Mesodermal cell (in vitro differentiated cells): ENCODE results near the gene SNX27.
"Not testable (repeated sequence)": the region's sequence is repeated elsewhere in the genome, so short reads cannot be mapped to it uniquely, and the experiment has no call there.

Source experiments
- H3K27ac ChIP-seq: 2 replicates; pipeline ENCODE4 v1.7.0; 2013; ENCODE audit warnings: mild to moderate bottlenecking, low read depth, low read length, moderate library complexity; ENCODE audit not compliant: severe bottlenecking
- H3K36me3 ChIP-seq: 2 replicates; pipeline ENCODE4 v1.7.1; 2013; ENCODE audit warnings: mild to moderate bottlenecking, low read length, moderate library complexity; ENCODE audit not compliant: control insufficient read depth, insufficient read depth
- H3K4me1 ChIP-seq: one replicate; pipeline ENCODE4 v1.7.1; 2013; ENCODE audit warnings: mild to moderate bottlenecking, low read length; ENCODE audit not compliant: insufficient read depth, control insufficient read depth, poor library complexity, severe bottlenecking
- H3K4me3 ChIP-seq: 2 replicates; pipeline ENCODE4 v1.7.0; 2013; ENCODE audit warnings: low read length, control low read depth, mild to moderate bottlenecking; ENCODE audit not compliant: insufficient read depth, poor library complexity, severe bottlenecking; ENCODE audit errors: extremely low read depth
- H3K9me3 ChIP-seq: 2 replicates; pipeline ENCODE4 v1.7.1; 2013; ENCODE audit warnings: mild to moderate bottlenecking, low read length, moderate library complexity; ENCODE audit not compliant: control insufficient read depth
- WGBS, 2 experiments: methylation state at CpG; one replicate each; pipeline ENCODE4 v1.1.5; 2013; ENCODE audit warnings: missing lambda C conversion rate in 2 of 2; ENCODE audit not compliant: insufficient coverage in 2 of 2; 5-methylcytosine and 5-hydroxymethylcytosine counted together

SNX27 gene

DNA sequence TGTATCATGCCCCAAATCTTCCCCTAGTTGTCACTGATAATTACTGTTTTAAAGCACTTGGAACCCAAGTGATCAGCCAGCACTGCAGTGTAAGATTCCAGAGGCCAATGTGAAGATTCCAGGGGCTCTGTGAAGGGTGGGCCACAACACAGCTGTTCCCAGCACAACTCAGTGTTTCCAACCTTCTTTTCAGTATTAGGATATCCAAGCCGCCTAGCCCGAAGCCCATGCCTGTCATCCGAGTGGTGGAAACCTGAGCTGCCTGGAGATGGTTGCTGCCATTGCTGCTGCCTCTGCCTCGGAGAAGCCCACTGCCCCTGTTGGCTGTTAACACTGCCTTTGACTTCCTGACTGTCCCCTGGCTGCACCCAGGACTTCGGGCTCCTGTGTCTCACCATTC is 30.4 kb upstream of the SNX27 start:
- peaks cover 32% of the 10 kb centered on the region for H3K4me1 ChIP-seq
- no peak overlapping the region for H3K4me3 ChIP-seq
- no peaks in the 10 kb centered on the region for H3K9me3 ChIP-seq
- H3K36me3 ChIP-seq = peaks cover 58% of the 10 kb centered on the region
- no peak overlapping the region for H3K27ac ChIP-seq
- 93 to 98% methylated on average over 5 of the region's 5 CpGs for WGBS, 2 experiments

- H3K4me3 ChIP-seq = no peak overlapping the region
- peaks cover 32% of the 10 kb centered on the region for H3K4me1 ChIP-seq
- no peaks in the 10 kb centered on the region for H3K9me3 ChIP-seq
- H3K36me3 ChIP-seq = peaks cover 57% of the 10 kb centered on the region
- H3K27ac ChIP-seq = no peak overlapping the region
- 90 to 100% methylated on average over 1 of the region's 1 CpG for WGBS, 2 experiments
These were observed 29.9 kb upstream of the SNX27 start for GRCh38 chr1:151581921-151582320.

- WGBS, 2 experiments = 94 to 100% methylated on average over 1 to 2 of the region's 2 CpGs
- Histone ChIP-seq H3K9me3 (no peaks in the 10 kb centered on the region), H3K4me1 (peaks cover 27% of the 10 kb centered on the region), H3K4me3 (no peak overlapping the region), H3K36me3 (peaks cover 41% of the 10 kb centered on the region), H3K27ac (no peak overlapping the region)
These were observed 28.1 kb upstream of the SNX27 start for GRCh38 chr1:151583796-151584195.

DNA sequence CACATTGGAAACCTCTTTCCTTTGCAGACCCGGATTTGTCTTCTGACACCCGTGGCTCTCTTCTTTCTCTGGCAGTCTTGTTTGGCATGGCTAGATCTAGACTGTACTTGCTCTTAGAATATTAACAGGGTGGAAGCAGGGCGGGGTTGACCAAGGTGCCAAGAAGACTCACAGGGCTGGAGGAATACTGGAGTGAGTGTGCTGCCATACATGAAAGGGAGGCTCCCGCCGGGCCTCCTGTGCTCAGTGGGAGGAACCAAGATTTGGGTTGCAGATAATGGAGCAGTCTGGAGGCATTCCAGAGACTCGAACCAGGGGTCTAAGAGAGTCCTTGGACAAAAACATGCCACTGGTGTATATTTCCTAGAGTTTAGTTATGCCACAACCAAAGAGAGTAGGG is 27.6 kb upstream of the SNX27 start:
- Histone ChIP-seq H3K27ac (no peak overlapping the region), H3K4me1 (peaks cover 22% of the 10 kb centered on the region), H3K9me3 (no peaks in the 10 kb centered on the region), H3K4me3 (no peak overlapping the region), H3K36me3 (peaks cover 39% of the 10 kb centered on the region)
- WGBS, 2 experiments = 53 to 76% methylated on average over 3 to 4 of the region's 6 CpGs

DNA sequence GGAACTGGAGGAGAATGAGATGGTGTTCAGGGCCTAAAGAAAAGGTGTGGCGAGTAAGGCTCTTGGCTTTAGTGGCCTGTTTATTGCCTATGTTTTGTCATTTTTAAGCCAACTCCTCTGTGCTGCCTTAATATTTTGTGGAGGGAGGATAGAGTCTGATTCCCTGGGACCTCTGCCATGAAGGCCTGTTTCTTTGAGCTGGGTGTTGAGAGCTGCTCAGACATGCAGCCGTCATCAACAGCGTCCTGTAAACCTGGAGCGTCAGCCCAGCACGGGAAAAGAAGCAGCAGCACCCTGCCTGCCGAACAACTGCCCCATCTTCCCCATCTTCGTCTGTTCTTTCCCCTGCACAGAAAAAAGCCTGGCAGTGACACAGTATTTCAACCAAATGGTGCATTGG is 27.1 kb upstream of the SNX27 start:
- peaks cover 35% of the 10 kb centered on the region for H3K36me3 ChIP-seq
- H3K27ac ChIP-seq = no peak overlapping the region
- no peaks in the 10 kb centered on the region for H3K9me3 ChIP-seq
- 89 to 93% methylated on average over 4 to 7 of the region's 7 CpGs for WGBS, 2 experiments
- H3K4me1 ChIP-seq = peaks cover 20% of the 10 kb centered on the region
- no peak overlapping the region for H3K4me3 ChIP-seq

DNA sequence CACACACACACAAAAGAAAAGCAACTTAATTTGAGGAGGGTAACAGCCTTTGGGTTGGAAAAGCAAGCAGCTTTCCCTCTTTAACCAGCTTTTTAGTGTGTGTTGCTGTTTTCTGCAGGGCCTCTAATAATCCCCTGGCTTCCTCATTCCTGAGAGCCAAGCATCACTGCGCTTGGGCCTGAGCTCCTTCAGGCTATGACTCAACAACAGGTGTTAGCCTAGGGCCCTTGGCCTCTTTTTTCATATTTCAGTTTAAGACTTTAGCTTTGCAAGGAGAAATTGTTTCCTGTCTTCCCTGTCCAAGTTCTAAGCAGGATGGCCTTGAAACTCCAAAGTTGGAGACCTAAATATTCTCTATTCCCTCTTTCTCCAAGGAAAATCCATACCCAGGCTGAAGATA is 26.2 kb upstream of the SNX27 start:
- H3K4me3 ChIP-seq = no peak overlapping the region
- WGBS, 2 experiments = 50% methylated on average over 1 of the region's 1 CpG; no CpG with 5 or more reads in 1 of the 2 experiments
- no peaks in the 10 kb centered on the region for H3K9me3 ChIP-seq
- H3K36me3 ChIP-seq = peaks cover 26% of the 10 kb centered on the region
- H3K4me1 ChIP-seq = peaks cover 20% of the 10 kb centered on the region
- no peak overlapping the region for H3K27ac ChIP-seq

DNA sequence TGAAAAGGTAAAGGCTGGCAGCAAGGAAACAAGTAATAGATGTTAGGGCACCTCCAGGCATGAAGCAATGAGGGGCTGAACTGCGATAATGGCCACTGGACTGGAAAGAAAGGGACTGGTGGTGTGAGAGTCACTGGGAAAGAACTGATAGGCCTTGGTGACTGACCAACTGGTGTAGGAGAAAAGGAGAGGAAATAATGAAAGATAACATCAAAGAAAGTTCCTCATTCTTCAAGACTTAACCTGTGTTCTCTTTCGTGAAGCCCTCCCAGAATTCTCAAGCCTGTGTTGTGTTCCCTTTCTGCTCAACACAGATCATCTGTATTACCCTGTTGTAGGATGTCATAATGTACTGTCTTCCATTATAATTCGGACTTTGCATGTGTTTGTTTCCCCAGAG is 20.9 kb upstream of the SNX27 start:
- H3K4me3 ChIP-seq = no peak overlapping the region
- H3K4me1 ChIP-seq = peaks cover 4% of the 10 kb centered on the region
- H3K9me3 ChIP-seq = no peaks in the 10 kb centered on the region
- H3K27ac ChIP-seq = no peak overlapping the region
- WGBS, 2 experiments = 92 to 95% methylated on average over 1 to 2 of the region's 3 CpGs
- H3K36me3 ChIP-seq = no peaks in the 10 kb centered on the region

DNA sequence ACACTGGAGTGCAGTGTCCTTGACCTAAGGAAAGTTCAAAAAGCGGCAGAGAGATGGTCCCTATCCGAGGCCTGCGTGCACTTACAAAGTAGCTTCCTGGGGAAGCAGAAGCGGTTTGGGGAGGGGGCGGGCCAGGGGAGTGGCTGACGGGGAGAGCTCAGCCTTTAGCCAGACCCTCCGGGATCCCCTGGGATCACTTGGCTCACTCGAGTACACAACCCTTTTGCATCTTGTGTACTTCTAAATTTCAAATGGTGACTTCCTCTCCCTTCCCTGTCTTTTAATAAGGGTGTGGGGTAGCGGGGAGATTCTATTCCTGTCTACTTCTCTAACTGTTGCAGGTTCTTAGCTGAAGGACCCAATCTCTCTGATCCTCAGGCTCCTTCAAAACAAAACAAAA is 18.1 kb upstream of the SNX27 start:
- H3K4me1 ChIP-seq = peaks cover 13% of the 10 kb centered on the region
- no peak overlapping the region for H3K4me3 ChIP-seq
- no peaks in the 10 kb centered on the region for H3K36me3 ChIP-seq
- H3K9me3 ChIP-seq = no peaks in the 10 kb centered on the region
- no peak overlapping the region for H3K27ac ChIP-seq
- 17 to 18% methylated on average over 5 to 6 of the region's 9 CpGs for WGBS, 2 experiments

- H3K27ac ChIP-seq = no peak overlapping the region
- H3K4me3 ChIP-seq = no peak overlapping the region
- 9 to 10% methylated on average over 9 to 11 of the region's 12 CpGs for WGBS, 2 experiments
- H3K4me1 ChIP-seq = peaks cover 13% of the 10 kb centered on the region
- no peaks in the 10 kb centered on the region for H3K36me3 ChIP-seq
- no peaks in the 10 kb centered on the region for H3K9me3 ChIP-seq
These were observed 17.7 kb upstream of the SNX27 start for GRCh38 chr1:151594143-151594625.

DNA sequence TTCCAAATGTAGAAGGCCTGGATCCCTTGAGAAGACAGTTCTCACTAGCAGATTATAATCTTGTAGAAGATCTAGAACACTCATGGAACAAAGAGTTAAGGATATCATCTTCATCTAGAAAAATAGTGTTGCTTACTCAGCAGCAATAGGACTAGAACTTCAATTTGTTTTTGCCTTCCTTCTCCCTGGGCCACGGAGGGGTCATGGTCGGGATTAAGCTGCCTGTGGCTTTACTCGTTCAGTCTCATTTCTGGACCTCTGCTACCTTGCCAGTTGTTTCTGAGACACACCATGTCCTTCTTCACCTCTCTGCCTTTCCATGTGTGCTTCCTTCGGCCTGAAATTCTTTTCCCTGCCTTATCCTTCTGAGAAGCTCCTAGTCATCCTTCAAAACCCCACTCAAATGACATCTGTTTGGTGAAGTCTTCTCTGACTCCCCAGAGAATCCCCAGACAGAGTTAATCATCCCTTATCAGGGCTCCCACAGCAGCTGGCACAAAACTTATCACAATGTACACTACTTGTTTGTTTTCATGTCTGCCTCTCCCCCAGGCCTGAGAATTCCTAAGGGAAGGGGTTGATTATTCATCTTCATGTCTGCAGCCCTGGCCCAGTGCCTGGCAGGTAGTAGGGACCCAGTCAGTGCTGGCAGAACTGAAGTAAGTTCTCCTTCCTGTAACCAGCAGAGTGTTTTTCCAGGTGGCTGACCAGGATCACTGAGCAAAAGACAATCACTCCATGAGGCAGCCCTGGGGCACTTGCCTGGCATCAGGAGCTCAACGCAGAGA is 15.5 kb upstream of the SNX27 start:
- Histone ChIP-seq H3K36me3 (no peaks in the 10 kb centered on the region), H3K27ac (peak overlapping the region; percentile 66), H3K4me1 (peaks cover 13% of the 10 kb centered on the region), H3K4me3 (no peak overlapping the region), H3K9me3 (no peaks in the 10 kb centered on the region)
- 89 to 93% methylated on average over 5 of the region's 5 CpGs for WGBS, 2 experiments

GRCh38 chr1:151602550-151602949 is 9.3 kb upstream of the SNX27 start:
- not testable (repeated sequence) for H3K4me1 ChIP-seq, H3K27ac ChIP-seq, H3K36me3 ChIP-seq, H3K9me3 ChIP-seq, H3K4me3 ChIP-seq
- WGBS, 2 experiments = no CpG with 5 or more reads among the region's 5 CpGs
